Fibroblast of skin of left quadriceps (primary cell): ENCODE measurements around the gene PRAC1.

ENCODE experiments used
- DNase-seq, 2 experiments: peaks; one replicate each; pipeline ENCODE4 v3.0.0-alpha.2; 2013; ENCODE audit warnings: low read depth in 2 of 2

Gene PRAC1

GRCh38 chr17:48722201-48722907, at the start of gene PRAC1:
TSS of gene PRAC1 (minus strand) at chr17:48722518. CDS start at chr17:48722392, 126 bp downstream.
- DNase-seq = no peak

GRCh38 chr17:48770954-48771353, 48.6 kb upstream of the PRAC1 start:
- no peak for DNase-seq

- DNase-seq = no peak
Measured at GRCh38 chr17:48769009-48769675, 46.8 kb upstream of the PRAC1 start.

- DNase-seq = no peak
Measured at GRCh38 chr17:48767263-48767774, 45.0 kb upstream of the PRAC1 start.

GRCh38 chr17:48761114-48761513, 38.8 kb upstream of the PRAC1 start:
- no peak for DNase-seq

GRCh38 chr17:48760411-48760810, 38.1 kb upstream of the PRAC1 start:
- DNase-seq = no peak

- DNase-seq = no peak
Measured at GRCh38 chr17:48759288-48759687, 37.0 kb upstream of the PRAC1 start.

- DNase-seq = no peak
Measured at GRCh38 chr17:48757524-48757961, 35.2 kb upstream of the PRAC1 start.

- DNase-seq = no peak
Measured at GRCh38 chr17:48756830-48757251, 34.5 kb upstream of the PRAC1 start.

- DNase-seq = no peak
Measured at GRCh38 chr17:48755356-48755755, 33.0 kb upstream of the PRAC1 start.

GRCh38 chr17:48754500-48755261, 32.4 kb upstream of the PRAC1 start:
- no peak for DNase-seq

GRCh38 chr17:48753794-48754499, 31.6 kb upstream of the PRAC1 start:
- no peak for DNase-seq

- no peak for DNase-seq
Measured at GRCh38 chr17:48752399-48753288, 30.3 kb upstream of the PRAC1 start.

GRCh38 chr17:48751733-48752398, 29.5 kb upstream of the PRAC1 start:
- no peak for DNase-seq

GRCh38 chr17:48751172-48751571, 28.9 kb upstream of the PRAC1 start:
- DNase-seq = no peak

GRCh38 chr17:48749621-48750553, 27.6 kb upstream of the PRAC1 start:
- no peak for DNase-seq

- DNase-seq = no peak
Measured at GRCh38 chr17:48748718-48749566, 26.6 kb upstream of the PRAC1 start.
